HG03039 (cell line): Measurements from ENCODE around the gene B4GALT6.

Experiments used
- ATAC-seq: cut with Tn5 transposase; IDR thresholded peaks from one replicate; pipeline ENCODE4 v1.9.1; 2021; ENCODE audit warnings: mild to moderate bottlenecking, moderate library complexity; ENCODE audit not compliant: unreplicated experiment

B4GALT6 gene

GRCh38 chr18:31634331-31634713 is 50.1 kb downstream of the B4GALT6 start:
- peak; percentile 96 for ATAC-seq

GRCh38 chr18:31633392-31634330 is 50.7 kb downstream of the B4GALT6 start:
- peak; percentile 3 for ATAC-seq

- ATAC-seq: no peak
Measured at GRCh38 chr18:31632356-31632755, 52.0 kb downstream of the B4GALT6 start.

- no peak for ATAC-seq
Measured at GRCh38 chr18:31631526-31631925, 52.9 kb downstream of the B4GALT6 start.

GRCh38 chr18:31630549-31630948 is 53.8 kb downstream of the B4GALT6 start:
- ATAC-seq: no peak

- ATAC-seq: no peak
Measured at GRCh38 chr18:31626409-31626808, 58.0 kb downstream of the B4GALT6 start.

- ATAC-seq: no peak
Measured at GRCh38 chr18:31624892-31625640, 59.3 kb downstream of the B4GALT6 start.

GRCh38 chr18:31619291-31619690 is 65.1 kb downstream of the B4GALT6 start:
- no peak for ATAC-seq

- no peak for ATAC-seq
Measured at GRCh38 chr18:31618801-31619200, 65.6 kb downstream of the B4GALT6 start.

GRCh38 chr18:31617031-31617717 is 67.2 kb downstream of the B4GALT6 start:
- ATAC-seq: peak; percentile 52

GRCh38 chr18:31616586-31616985 is 67.8 kb downstream of the B4GALT6 start:
- ATAC-seq: no peak

- ATAC-seq: no peak
Measured at GRCh38 chr18:31614044-31614443, 70.3 kb downstream of the B4GALT6 start.

- ATAC-seq: no peak
Measured at GRCh38 chr18:31612124-31612523, 72.3 kb downstream of the B4GALT6 start.

GRCh38 chr18:31611511-31611910 is 72.9 kb downstream of the B4GALT6 start:
- no peak for ATAC-seq

GRCh38 chr18:31610286-31611205 is 73.8 kb downstream of the B4GALT6 start:
- ATAC-seq: peak; percentile 49

GRCh38 chr18:31609886-31610285 is 74.5 kb downstream of the B4GALT6 start:
- ATAC-seq: no peak

GRCh38 chr18:31607384-31607783 is 77.0 kb downstream of the B4GALT6 start:
- ATAC-seq: no peak

- no peak for ATAC-seq
Measured at GRCh38 chr18:31606265-31606664, 78.1 kb downstream of the B4GALT6 start.

- ATAC-seq: no peak
Measured at GRCh38 chr18:31603315-31603714, 81.1 kb downstream of the B4GALT6 start.
